Amniotic stem cell (primary cell): ENCODE data around the gene NOX5.

Source experiments
- DNase-seq: peaks from one replicate; lab custom pipeline; 2025; lab: John Stamatoyannopoulos, UW

The NOX5 gene

DNA sequence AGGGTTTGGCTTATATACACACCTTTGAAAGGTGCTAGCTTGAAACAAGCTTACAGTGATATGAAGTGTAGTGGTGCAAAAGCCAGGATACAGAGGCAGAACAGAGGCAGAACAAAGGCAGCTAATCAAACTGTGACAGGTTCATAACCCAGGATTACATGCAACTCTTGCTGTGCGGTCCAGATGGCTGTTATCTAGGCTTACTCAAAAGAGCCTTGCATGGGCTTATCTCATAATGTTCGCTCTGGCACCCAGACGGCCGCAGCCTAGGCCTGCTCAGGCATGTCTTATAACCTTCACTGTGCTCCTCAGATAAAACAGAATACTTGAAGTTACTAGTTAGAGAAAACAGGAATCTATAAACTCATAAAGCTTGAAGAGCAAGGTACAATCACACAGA is 22.8 kb upstream of the NOX5 start:
- no peak for DNase-seq

GRCh38 chr15:68992696-68993095 is 21.8 kb upstream of the NOX5 start:
- no peak for DNase-seq

- DNase-seq, result no peak
Observed at GRCh38 chr15:68993276-68993675, 21.2 kb upstream of the NOX5 start.

DNA sequence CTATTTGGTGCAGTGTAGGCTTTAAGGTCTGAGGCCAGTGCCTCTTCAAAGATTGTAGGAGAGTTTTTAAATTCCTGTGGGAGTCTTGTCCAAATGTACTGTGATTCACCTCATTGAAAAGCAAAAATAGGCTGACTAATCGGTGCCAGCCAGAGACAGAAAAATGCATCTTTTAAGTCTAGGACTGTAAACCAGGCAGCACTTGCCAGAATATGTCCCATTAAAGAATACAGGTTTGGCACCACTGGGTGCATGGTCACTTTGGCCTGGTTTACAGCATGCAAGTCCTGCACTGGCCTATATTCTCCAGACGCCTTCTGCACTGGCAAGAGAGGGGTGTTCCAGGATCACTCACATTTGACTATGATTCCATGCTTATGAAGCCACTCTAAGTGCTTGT is 20.3 kb upstream of the NOX5 start:
- DNase-seq, result peak; percentile 4

- DNase-seq, result no peak
Observed at GRCh38 chr15:68994981-68995761, 19.3 kb upstream of the NOX5 start.

DNA sequence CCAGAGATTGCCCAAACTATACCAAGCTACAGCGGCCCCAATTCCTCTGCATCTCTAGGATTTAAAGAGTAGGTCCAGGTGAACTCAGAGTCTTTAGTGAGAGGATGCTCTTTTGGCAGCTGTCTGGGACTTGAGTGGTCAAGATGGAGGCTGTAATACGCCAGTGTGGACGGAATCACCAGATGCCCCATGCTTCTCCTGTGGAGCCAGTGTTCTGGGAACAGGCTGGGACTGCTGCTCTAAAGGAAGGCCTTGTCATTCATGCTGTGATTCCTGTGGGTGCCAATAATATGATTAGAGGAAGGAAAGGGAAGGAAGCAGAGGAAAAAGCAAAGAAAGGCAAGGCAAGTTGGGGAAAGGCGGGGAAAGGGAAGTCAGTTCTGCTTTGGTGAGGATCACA is 17.4 kb upstream of the NOX5 start:
- DNase-seq, result no peak

GRCh38 chr15:68997930-68998777 is 16.3 kb upstream of the NOX5 start:
- DNase-seq, result no peak

DNA sequence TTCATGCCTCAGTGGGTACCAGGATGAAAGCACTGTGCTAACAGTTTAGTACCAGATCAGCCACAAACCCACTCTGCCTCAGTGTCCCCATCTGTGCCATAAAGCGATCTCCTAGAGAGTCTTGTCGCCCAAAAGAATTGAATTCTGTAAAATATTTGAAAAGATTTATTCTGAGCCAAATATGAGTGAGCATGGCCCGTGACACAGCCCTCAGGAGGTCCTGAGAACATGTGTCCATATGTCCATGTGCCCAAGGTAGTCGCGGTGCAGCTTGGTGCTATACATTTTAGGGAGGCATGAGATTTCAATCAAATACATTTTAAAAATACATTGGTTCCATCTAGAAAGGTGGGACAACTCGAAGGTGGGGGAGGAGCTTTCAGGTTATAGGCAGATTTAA is 15.4 kb upstream of the NOX5 start:
- no peak for DNase-seq

GRCh38 chr15:69000091-69000490 is 14.4 kb upstream of the NOX5 start:
- no peak for DNase-seq

- DNase-seq, result no peak
Observed at GRCh38 chr15:69000725-69001503, 13.6 kb upstream of the NOX5 start.

GRCh38 chr15:69002783-69003182 is 11.7 kb upstream of the NOX5 start:
- no peak for DNase-seq

- no peak for DNase-seq
Observed at GRCh38 chr15:69004011-69004410, 10.5 kb upstream of the NOX5 start.

- DNase-seq, result no peak
Observed at GRCh38 chr15:69008056-69008455, 6.4 kb upstream of the NOX5 start.

DNA sequence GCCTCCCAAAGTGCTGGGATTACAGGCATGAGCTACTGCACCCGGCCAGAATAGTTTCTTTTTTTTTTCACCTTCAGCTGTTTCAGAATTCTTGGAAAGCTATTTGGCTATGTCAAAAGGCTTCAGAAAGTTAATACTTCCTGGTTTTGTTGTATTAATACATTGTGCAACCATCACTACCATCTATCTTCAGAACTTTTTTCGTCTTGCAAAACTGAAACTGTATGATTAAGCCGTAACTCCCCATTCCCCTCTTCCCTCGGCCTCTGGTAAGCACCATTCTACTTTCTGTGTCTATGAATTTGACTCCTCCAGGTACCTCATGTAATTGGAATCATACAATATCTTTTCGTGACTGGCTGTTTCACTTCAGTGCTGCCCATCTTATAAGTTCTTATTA is 5.2 kb upstream of the NOX5 start:
- DNase-seq, result no peak

- DNase-seq, result no peak
Observed at GRCh38 chr15:69011641-69012040, 2.9 kb upstream of the NOX5 start.

- no peak for DNase-seq
Observed at GRCh38 chr15:69012761-69013364, 1.6 kb upstream of the NOX5 start.

DNA sequence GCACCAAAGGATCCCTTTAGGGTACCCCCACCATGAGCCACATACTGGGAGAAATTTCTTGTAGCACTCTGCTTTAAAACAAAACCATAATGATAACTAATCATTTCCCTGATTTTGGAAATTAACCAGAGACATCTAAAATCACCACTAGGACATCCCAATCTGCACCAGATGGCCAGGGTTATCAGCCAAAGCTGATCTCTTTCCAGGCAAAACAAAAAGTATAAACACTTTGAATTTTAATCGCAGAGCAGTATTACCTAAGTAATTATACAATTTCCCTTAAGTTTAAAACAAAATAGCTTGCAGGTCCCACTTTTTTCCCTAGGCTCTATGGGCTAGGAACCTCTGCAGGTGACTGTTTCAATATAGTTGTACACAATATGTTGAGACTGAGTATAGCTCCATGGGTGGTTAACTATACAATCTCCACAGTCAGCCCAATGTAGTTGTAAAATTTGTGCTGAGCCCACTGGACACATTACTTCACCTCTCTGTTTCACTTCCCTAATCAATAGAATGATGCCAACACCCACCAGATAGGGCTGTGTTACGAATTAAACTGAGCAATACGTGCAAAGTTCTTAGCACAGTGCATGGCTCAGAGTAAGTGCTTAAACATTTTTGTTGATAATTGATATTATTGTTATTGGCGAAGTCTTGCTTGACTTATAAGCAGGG is 629 bp upstream of the NOX5 start:
- DNase-seq, result no peak

GRCh38 chr15:69015591-69015990 is 1.1 kb downstream of the NOX5 start:
- DNase-seq, result no peak

DNA sequence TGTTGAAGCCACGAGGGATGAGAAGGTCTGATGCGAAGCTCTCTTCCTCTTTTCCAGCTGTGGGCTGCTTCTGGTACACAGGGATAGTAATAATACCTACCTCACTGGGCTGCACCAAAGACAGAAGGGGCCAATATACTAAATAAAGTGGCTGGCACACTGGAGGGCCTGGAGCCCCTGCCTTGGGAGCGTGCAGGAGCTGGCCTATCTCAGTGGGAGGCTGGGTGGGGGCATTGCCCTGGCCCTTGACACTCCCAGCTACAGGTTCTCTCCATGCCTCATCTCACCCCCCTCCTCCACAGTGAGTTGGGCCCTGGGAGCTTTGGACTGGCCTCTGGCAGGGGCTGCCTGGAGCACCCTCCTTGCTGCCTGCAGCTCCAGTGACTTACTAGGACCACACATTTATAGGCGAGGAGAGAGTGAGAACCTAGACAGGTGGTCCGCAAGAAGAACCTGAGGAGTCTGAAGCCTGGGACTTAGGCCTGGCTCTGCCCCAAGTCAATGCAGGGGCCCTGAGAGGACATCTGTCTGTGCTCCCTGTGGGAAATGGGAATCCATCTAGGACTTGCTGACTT is 1.6 kb downstream of the NOX5 start:
- DNase-seq, result no peak

- DNase-seq, result no peak
Observed at GRCh38 chr15:69017978-69018377, 3.5 kb downstream of the NOX5 start.

- DNase-seq, result no peak
Observed at GRCh38 chr15:69018951-69019350, 4.5 kb downstream of the NOX5 start.
